Stimulated activated memory B cell treated with anti-CD40 and anti-IgM and Interleukin-4, amounts not matched to agents 10 μg/mL and 1 μg/mL and 100 μg/mL, for 72 hours (primary cell): ENCODE results near the gene VEGFB.

Experiments
- ATAC-seq: fragments of 150-1000 bp; cut with Tn5 transposase; 2 replicates; pipeline ENCODE4 v1.10.0; 2021
- H3K27ac Mint-ChIP-seq: one replicate; pipeline ENCODE4 v1.8.0; 2022; ENCODE audit warnings: mild to moderate bottlenecking, mixed read lengths
- H3K27me3 Mint-ChIP-seq: one replicate; pipeline ENCODE4 v1.8.0; 2022; ENCODE audit warnings: mixed read lengths
- H3K36me3 Mint-ChIP-seq: one replicate; pipeline ENCODE4 v1.8.0; 2022; ENCODE audit warnings: mixed read lengths
- H3K4me1 Mint-ChIP-seq: one replicate; pipeline ENCODE4 v1.8.0; 2022; ENCODE audit warnings: mixed read lengths
- H3K4me3 Mint-ChIP-seq: one replicate; pipeline ENCODE4 v1.8.0; 2022; ENCODE audit warnings: mild to moderate bottlenecking, moderate library complexity, mixed read lengths
- H3K9me3 Mint-ChIP-seq: one replicate; pipeline ENCODE4 v1.8.0; 2022; ENCODE audit warnings: mixed read lengths

VEGFB gene

DNA sequence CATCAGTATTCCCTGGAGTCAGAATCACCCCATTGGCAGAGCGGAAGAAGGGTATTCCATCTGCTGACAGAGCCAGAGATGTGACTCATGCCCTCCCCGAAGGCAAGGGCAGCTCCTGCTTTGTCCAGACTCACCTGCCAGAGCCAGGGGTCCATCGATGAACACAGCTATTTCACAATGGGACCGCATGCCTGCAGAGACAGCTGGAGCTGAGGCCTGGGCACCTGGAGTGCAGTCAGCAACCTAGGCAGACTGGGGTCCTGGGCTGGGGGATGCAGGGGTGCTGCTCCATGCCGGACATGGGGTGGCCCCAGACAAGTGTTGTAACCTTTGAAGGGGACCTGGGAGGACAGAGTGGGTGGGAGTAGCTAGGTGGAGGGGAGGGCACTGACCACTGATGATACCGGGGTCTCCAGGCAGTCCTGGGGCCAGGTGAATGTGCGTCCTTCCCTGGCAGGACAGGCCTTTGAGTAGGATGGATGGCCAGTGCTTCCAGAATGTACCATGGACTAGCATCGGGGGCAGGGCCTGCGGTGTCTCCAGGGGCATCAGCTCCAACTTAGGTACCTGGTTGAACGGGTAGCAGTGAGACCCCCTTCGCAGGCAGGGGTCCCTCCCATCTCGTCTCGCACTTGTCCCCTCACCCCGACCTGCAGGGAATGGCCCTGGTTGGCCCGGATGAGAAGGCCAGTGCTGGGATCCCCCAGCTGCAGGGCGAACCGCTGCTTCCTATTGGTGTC is 10.1 kb upstream of the VEGFB start:
- ATAC-seq: no peak
- peaks cover 34% of the 10 kb centered on the region for H3K4me1 Mint-ChIP-seq
- H3K4me3 Mint-ChIP-seq: peak overlapping the region; percentile 91
- no peaks in the 10 kb centered on the region for H3K27me3 Mint-ChIP-seq
- peaks cover 10% of the 10 kb centered on the region for H3K36me3 Mint-ChIP-seq
- H3K9me3 Mint-ChIP-seq: no peaks in the 10 kb centered on the region
- peak overlapping the region; percentile 91 for H3K27ac Mint-ChIP-seq

DNA sequence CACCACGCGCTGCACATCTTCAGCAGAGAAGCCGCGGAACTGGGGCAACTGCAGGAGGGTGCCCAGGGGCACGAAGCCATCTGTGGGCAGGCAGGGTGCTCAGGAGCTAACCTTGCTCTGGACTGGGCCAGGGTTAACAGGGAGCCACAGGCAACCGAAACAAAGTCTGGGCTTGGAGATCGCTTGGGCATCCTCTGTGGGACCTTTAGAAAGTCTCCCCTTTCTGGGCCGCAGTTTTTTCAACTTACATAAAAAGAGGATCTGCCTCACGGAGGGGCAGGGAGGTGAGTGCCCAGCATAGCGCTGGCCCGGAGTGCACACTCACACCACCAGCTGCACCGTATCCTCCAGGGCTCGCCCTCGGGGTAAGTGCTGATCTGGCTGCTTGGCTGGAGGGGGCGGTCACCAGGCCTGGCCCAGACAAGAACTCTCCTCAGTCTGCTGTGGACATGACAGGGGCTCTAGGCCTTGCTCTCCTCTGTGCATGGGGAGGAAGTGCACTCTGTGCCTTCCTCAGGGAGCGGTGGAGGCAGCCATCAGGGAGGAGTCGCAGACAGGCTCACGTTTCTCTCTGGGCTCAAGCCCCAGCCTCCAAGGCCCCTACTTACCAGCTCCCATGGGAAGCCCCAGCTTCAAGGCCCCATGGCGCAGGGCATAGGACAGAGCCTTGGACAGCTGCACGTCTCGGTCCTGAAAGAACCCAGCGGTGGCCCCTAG is 9.3 kb upstream of the VEGFB start:
- Mint-ChIP-seq H3K9me3 (no peaks in the 10 kb centered on the region), H3K4me1 (peaks cover 42% of the 10 kb centered on the region), H3K4me3 (peak overlapping the region; percentile 91), H3K36me3 (peaks cover 9% of the 10 kb centered on the region), H3K27ac (peak overlapping the region; percentile 91), H3K27me3 (no peaks in the 10 kb centered on the region)
- no peak for ATAC-seq

DNA sequence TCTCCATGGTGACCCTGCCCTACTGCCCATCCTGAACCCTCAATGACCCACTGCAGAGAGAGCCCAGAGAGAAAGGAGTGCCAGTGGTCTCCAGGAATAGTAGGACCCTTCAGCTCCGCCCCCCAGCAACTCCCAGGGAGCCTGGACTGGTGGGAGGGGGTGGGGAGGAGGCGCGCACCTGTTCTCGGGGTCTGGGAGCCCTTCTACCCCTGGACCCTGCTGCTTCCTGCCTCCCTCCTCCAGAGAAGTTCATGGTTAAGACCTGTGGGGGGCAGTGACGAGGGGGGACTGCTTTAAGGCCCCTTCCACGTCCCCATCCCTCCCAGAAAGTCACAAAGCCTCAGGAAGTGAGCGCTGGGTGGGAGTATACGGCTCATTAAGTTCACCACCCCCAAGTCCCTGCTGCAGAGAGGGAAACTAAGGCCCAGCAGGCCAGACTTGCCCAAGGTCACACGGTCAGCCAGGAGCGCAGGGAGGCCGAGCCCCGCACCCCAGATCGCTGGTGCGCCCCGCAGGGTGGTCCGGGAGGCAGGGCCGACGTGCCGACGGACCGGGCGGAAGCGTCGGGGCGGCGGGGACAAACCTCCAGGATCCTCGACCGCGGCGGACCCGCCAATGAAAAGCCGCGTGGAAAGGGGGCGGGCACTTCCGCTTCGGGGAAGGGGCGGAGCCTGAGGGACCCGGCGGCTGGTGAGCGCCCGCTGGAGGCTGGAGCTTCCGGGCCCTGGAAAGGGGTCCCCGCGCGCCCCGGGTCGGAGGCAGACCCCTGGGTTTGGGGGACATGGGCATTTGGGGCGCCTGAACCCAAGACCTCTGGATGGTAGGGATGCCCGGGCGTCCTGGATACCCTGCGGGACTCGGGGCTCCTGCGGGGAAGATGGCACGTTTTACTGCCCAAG is 8.5 kb upstream of the VEGFB start, which contains the start of the genes NUDT22 and TRPT1:
Gene NUDT22, plus strand, starts transcription at position 667 of the 899 bp plus-strand sequence. CDS start 379 bp downstream, outside the sequence.
Gene TRPT1, minus strand, starts transcription at position 579 of the 899 bp plus-strand sequence. Its CDS starts 326 bp downstream, at position 253.
- Mint-ChIP-seq H3K4me1 (peaks cover 44% of the 10 kb centered on the region), H3K27me3 (no peaks in the 10 kb centered on the region), H3K27ac (peak within 1 kb of the TSS; percentile 91), H3K9me3 (no peaks in the 10 kb centered on the region), H3K36me3 (peaks cover 9% of the 10 kb centered on the region), H3K4me3 (peak within 1 kb of the TSS; percentile 91)
- peak; percentile 79 for ATAC-seq

DNA sequence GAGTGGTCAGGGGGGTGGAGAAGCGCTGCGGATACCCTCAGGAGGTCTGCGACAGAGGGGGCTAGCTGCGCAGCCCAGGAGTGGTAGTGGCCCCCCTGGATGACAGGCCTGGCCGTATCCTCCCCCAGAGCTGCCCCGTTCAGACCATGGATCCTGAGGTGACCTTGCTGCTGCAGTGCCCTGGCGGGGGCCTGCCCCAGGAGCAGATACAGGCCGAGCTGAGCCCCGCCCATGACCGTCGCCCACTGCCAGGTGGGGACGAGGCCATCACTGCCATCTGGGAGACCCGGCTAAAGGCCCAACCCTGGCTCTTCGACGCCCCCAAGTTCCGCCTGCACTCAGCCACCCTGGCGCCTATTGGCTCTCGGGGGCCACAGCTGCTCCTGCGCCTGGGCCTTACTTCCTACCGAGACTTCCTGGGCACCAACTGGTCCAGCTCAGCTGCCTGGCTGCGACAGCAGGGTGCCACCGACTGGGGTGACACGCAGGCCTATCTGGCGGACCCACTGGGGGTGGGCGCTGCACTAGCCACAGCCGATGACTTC is 7.8 kb upstream of the VEGFB start:
- Mint-ChIP-seq H3K4me1 (peaks cover 48% of the 10 kb centered on the region), H3K27ac (peak overlapping the region; percentile 91), H3K36me3 (peaks cover 5% of the 10 kb centered on the region), H3K27me3 (no peaks in the 10 kb centered on the region), H3K9me3 (no peaks in the 10 kb centered on the region), H3K4me3 (peak overlapping the region; percentile 91)
- peak; percentile 68 for ATAC-seq

DNA sequence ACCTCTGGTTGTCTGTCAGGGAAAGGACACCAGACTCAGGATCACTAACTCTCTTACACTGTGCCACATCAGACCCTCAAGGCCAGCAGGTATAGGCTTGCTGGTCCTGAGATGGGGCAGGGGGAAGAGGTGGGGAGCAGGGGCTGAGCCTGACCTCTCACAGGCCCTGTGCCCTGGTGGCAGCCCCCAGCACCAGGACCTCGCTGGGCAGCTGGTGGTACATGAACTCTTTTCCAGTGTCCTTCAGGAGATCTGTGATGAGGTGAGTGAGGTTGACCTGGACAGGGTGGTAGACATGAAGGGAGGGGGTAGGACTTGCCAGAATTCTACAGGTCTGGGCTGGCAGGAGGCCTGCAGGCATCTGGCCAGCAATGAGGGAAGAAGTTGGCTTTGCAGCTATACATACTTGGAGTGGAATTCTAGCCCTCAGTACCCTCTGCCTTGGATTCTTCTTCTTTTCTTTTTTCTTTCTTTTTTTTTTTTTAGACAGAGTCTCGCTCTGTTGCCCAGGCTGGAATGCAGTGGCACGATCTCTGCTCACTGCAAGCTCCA is 6.9 kb upstream of the VEGFB start:
- Mint-ChIP-seq H3K4me3 (peak overlapping the region; percentile 91), H3K27ac (peak overlapping the region; percentile 91), H3K36me3 (peaks cover 5% of the 10 kb centered on the region), H3K9me3 (no peaks in the 10 kb centered on the region), H3K4me1 (peaks cover 57% of the 10 kb centered on the region), H3K27me3 (no peaks in the 10 kb centered on the region)
- no peak for ATAC-seq

DNA sequence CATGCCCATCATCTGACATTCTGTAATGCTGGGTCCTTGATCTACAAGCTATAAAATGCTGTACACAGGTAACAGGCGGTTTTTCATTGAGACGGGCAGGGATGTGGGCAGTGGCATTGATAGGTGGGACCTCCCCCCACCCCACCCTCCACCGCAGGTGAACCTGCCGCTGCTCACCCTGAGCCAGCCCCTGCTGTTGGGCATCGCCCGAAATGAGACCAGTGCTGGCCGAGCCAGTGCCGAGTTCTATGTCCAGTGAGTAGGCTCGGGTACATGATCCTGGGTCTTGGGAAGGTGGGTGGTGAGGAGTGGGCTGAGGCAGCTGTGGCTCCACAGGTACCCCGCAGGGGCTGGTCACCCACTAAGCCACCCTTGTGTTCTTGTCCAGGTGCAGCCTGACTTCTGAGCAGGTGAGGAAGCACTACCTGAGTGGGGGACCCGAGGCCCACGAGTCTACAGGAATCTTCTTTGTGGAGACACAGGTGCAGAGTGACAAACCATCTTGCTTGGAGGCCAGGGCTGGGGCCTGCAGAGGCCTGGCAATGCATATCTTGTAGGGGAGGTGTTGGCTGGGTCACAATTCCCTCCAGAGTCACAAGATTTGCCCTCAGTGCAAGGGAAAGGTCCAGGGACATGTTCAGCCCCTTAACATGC is 5.2 kb upstream of the VEGFB start:
- Mint-ChIP-seq H3K4me1 (peaks cover 73% of the 10 kb centered on the region), H3K9me3 (no peaks in the 10 kb centered on the region), H3K36me3 (peaks cover 5% of the 10 kb centered on the region), H3K4me3 (peak overlapping the region; percentile 91), H3K27me3 (no peaks in the 10 kb centered on the region), H3K27ac (peak overlapping the region; percentile 91)
- ATAC-seq: no peak

DNA sequence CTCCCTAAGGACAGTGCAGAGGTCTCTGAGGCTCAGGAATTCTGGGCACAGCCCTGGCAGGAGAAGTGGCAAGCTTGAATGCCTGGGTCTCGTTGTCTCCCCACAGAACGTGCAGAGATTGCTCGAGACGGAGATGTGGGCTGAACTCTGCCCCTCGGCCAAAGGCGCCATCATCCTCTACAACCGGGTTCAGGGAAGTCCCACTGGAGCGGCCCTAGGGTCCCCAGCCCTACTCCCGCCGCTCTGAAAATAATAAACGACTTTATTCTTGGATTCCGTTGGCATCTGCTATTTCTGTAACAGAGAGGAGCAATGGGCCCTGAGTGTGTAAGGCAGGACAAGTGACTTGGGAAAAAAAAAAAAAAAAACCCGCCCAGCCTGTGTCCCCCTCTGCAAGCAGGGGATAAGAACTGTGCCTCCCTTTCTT is 4.6 kb upstream of the VEGFB start:
- H3K4me1 Mint-ChIP-seq: peaks cover 68% of the 10 kb centered on the region
- peaks cover 5% of the 10 kb centered on the region for H3K36me3 Mint-ChIP-seq
- H3K27me3 Mint-ChIP-seq: no peaks in the 10 kb centered on the region
- H3K4me3 Mint-ChIP-seq: peak overlapping the region; percentile 91
- peak overlapping the region; percentile 91 for H3K27ac Mint-ChIP-seq
- H3K9me3 Mint-ChIP-seq: no peaks in the 10 kb centered on the region
- no peak for ATAC-seq

DNA sequence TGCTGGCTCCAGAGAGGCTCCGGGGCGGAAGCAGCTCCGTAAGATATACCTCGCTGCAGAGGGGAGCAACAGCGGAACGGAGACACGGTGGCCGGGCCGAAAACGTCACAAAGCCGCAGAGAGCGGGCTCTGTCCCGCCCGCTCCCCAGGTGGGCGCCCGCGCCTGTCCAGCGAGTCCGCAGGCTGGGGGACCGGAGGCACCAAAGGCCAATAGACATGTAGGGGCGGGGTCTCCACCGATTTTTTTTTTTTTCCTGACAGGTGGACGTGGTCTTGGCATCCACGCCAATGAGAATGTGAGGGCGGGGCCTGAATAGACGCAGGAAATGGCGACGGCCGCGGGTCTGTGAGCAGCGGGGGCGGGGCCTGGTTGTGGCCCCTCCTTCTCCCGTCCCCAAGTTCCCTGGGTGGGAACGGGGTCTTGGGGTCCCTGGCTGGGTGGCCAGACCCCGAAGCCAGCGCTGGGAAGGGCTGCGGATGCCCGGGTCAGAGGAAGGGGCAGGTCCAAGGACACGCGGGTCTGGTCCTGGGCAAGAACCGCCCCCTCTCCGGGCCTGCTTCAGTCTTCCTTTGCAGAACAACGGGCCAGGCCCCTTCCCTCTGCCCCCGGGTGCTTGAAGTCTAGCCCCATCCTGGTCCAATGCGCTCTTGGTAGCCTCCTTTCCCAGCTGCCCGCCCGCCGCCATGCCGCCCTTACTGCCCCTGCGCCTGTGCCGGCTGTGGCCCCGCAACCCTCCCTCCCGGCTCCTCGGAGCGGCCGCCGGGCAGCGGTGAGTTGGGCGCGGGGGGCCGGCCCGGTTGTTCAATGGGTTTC is 4.0 kb upstream of the VEGFB start, which contains the start of gene DNAJC4:
Gene DNAJC4, plus strand, starts transcription at position 378 of the 814 bp plus-strand sequence. Its CDS starts 307 bp downstream, at position 685.
- Mint-ChIP-seq H3K9me3 (no peaks in the 10 kb centered on the region), H3K4me3 (peak within 1 kb of the TSS; percentile 91), H3K36me3 (peaks cover 11% of the 10 kb centered on the region), H3K27ac (peak within 1 kb of the TSS; percentile 91), H3K27me3 (no peaks in the 10 kb centered on the region), H3K4me1 (peaks cover 68% of the 10 kb centered on the region)
- ATAC-seq: peak; percentile 72

DNA sequence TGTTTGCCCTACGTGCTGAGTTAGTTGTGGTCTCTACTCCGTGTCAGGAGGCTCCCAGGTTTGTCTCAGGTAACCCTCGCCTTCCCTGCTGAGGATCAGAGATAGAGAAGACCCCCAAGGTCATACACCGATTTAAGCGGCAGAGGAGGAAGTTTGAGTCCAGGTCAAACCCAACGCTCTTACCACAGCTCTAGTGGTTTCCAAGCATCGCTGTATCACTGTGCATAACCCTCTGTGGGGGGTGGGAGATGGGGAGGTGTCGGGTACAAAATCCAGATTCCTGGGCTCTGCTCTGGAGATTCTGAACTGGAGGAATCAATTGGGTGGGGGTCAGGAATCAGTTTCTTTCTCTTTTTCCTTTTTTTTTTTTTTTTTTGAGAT is 3.4 kb upstream of the VEGFB start:
- H3K4me3 Mint-ChIP-seq: peak overlapping the region; percentile 91

DNA sequence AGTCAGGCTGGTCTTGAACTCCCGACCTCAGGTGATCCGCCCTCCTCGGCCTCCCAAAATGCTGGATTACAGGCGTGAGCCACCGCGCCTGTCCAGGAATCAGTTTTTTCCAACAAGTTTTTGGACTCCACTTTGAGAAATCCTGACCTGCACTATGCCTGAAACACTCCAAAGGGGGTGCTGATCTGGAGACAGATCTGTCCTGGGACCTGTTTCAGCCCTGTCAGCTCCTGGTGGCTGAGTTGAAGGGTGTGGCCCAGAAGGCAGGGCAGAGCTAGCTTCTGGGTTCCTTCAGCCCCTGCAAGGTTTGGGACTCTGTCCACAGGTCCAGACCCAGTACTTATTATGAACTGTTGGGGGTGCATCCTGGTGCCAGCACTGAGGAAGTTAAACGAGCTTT is 2.8 kb upstream of the VEGFB start:
- H3K36me3 Mint-ChIP-seq: peaks cover 14% of the 10 kb centered on the region
- no peaks in the 10 kb centered on the region for H3K9me3 Mint-ChIP-seq
- no peaks in the 10 kb centered on the region for H3K27me3 Mint-ChIP-seq
- peak overlapping the region; percentile 91 for H3K4me3 Mint-ChIP-seq
- peak overlapping the region; percentile 91 for H3K27ac Mint-ChIP-seq
- no peak for ATAC-seq
- H3K4me1 Mint-ChIP-seq: peaks cover 73% of the 10 kb centered on the region

More for the DNA sequence above, 3.4 kb upstream of the VEGFB start:
- H3K27me3 Mint-ChIP-seq: no peaks in the 10 kb centered on the region
- no peak for ATAC-seq
- H3K36me3 Mint-ChIP-seq: peaks cover 14% of the 10 kb centered on the region
- H3K27ac Mint-ChIP-seq: peak overlapping the region; percentile 91
- no peaks in the 10 kb centered on the region for H3K9me3 Mint-ChIP-seq
- H3K4me1 Mint-ChIP-seq: peaks cover 72% of the 10 kb centered on the region

DNA sequence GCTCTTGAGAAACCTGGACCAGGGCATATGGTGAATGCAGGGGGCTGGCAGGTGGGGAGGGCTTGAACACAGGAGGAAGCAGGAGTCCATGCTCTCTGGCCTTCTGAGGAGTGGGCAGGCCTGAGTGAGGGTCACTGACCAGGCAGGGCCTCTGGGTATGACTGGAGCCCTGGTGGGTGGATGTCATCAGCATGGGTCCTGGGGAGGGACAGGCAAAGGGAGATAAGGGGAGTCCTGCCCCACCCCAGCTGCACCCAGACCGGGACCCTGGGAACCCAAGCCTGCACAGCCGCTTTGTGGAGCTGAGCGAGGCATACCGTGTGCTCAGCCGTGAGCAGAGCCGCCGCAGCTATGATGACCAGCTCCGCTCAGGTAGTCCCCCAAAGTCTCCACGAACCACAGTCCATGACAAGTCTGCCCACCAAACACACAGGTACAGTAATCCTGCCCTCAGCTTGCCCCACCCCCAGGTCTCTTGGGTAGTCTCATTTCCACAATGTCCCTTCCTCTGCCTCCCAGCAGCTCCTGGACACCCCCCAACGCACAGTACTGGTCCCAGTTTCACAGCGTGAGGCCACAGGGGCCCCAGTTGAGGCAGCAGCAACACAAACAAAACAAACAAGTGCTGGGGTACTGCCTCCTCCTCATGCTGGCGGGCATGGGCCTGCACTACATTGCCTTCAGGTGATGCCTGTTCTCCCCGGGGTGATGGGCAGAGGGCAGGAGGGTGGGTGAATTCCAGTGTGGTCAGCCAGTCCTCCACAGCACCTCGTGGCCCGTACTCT is 2.0 kb upstream of the VEGFB start:
- Mint-ChIP-seq H3K4me1 (peaks cover 74% of the 10 kb centered on the region), H3K9me3 (no peaks in the 10 kb centered on the region), H3K36me3 (peaks cover 19% of the 10 kb centered on the region), H3K27ac (peak overlapping the region; percentile 91), H3K4me3 (peak overlapping the region; percentile 91), H3K27me3 (no peaks in the 10 kb centered on the region)
- no peak for ATAC-seq

DNA sequence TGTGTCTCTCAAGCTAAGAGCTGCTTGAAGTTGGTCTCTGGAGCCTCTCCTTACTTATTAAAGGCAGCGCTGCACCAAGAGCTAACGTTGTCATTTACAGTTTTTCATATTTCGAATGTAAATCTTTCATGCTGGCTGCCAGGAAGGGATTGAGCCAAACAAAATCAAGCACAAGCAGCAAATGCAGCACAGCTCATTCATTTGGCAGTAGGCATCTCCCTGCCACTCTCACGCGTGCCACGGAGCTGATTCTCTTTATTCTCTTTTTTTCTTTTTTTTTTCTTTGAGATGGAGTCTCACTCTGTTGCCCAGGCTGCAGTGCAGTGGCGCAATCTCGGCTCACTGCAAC is 1.4 kb upstream of the VEGFB start:
- Mint-ChIP-seq H3K27me3 (no peaks in the 10 kb centered on the region), H3K4me1 (peaks cover 74% of the 10 kb centered on the region), H3K4me3 (peak overlapping the region; percentile 76), H3K27ac (peak overlapping the region; percentile 49), H3K9me3 (no peaks in the 10 kb centered on the region), H3K36me3 (peaks cover 21% of the 10 kb centered on the region)
- ATAC-seq: no peak
